Thyroid gland (tissue), 4 donors: ENCODE measurements around the gene PRPF8. TPM values are rescaled to one million over a fixed set of nuclear protein-coding genes. Genes with fewer than 3 reads are reported as not detected.

Experiments used
- DNase-seq, 2 donors: peaks; one replicate each; pipeline ENCODE4 v3.0.0-alpha.2; 2019
- H3K27ac ChIP-seq, 3 donors: fragments of 200-600 bp; sonication (generic); 1 replicate in 2 of 3; 2 replicates in 1 of 3; pipeline ENCODE4 v1.5.1; 2016 to 2019; ENCODE audit warnings: mild to moderate bottlenecking in 1 of 3, moderate library complexity in 1 of 3
- H3K27me3 ChIP-seq: fragments of 200-600 bp; sonication (generic); one replicate; pipeline ENCODE4 v1.5.1; 2019
- H3K36me3 ChIP-seq, 2 donors: fragments of 200-600 bp; sonication (generic); one replicate each; pipeline ENCODE4 v1.5.1; 2016 to 2019
- H3K4me1 ChIP-seq, 2 donors: fragments of 200-600 bp; sonication (generic); one replicate each; pipeline ENCODE4 v1.5.1; 2017 to 2019
- H3K4me3 ChIP-seq, 3 donors: fragments of 200-600 bp; sonication (generic); replicated peaks in 1 of 3; 1 replicate in 2 of 3; 2 replicates in 1 of 3; pipeline ENCODE4 v1.5.1; 2016; ENCODE audit warnings: mild to moderate bottlenecking in 1 of 3
- H3K9me3 ChIP-seq: fragments of 200-600 bp; sonication (generic); one replicate; pipeline ENCODE4 v1.5.1; 2017
- CTCF ChIP-seq, 6 experiments: fragments of 200-600 bp in 3 of 6; fragments of 450-650 bp in 3 of 6; sonication (generic) in 3 of 6; IDR thresholded peaks; one replicate each; pipeline ENCODE4 v1.5.1; 2016 to 2019; ENCODE audit warnings: antibody characterized with exemption in 6 of 6, mild to moderate bottlenecking in 2 of 6, inconsistent platforms in 1 of 6, moderate library complexity in 1 of 6
- POLR2A ChIP-seq, 2 donors: fragments of 450-650 bp; IDR thresholded peaks; one replicate each; pipeline ENCODE4 v1.6.1; 2017; ENCODE audit warnings: antibody characterized with exemption in 2 of 2, mild to moderate bottlenecking in 2 of 2, moderate library complexity in 1 of 2
- WGBS, 2 donors: methylation state at CpG; one replicate each; pipeline ENCODE4 v1.1.5; 2017; 5-methylcytosine and 5-hydroxymethylcytosine counted together
- intact Hi-C: fragments of 100-400 bp; cut with DNase I; formaldehyde crosslinking; loops from one replicate; pipeline ENCODE4 v1.15.1; 2023
- total RNA-seq, 4 donors: library from RNA; depleted of rRNA; stranded (reverse); fragments of >200 nt; gene quantifications; one replicate each; pipeline ENCODE4 v1.2.3, GENCODE V29; 2016

PRPF8 gene
- total RNA-seq, 4 donors from 2014 or later, result 181 to 256 (median 242) TPM

GRCh38 chr17:1643293-1643998 is 41.2 kb downstream of the PRPF8 start:
- H3K9me3 ChIP-seq, result no peaks in the 10 kb centered on the region
- 0% methylated on average over 3 to 14 of the region's 90 CpGs for WGBS, 2 donors
- peak overlapping the region in 2 of 3 donors; percentile 23 to 47 for H3K4me3 ChIP-seq
- H3K4me1 ChIP-seq, result peaks cover 49 to 73% of the 10 kb centered on the region in 2 donors
- H3K36me3 ChIP-seq, result no peaks in the 10 kb centered on the region
- H3K27me3 ChIP-seq, result no peaks in the 10 kb centered on the region
- TF ChIP-seq POLR2A (IDR thresholded peaks at IDR 0.05) (peak in 1 of 2 donors; percentile 70), CTCF (IDR thresholded peaks at IDR 0.05) (peak in 3 of 6 experiments; percentile 44 to 50 (median 46))
- peak; percentile 90 to 91 for DNase-seq
- H3K27ac ChIP-seq, result peak overlapping the region; percentile 71 to 88 (median 81)
- intact Hi-C loops, result no loop called here

- TF ChIP-seq POLR2A (IDR thresholded peaks at IDR 0.05) (no peak), CTCF (IDR thresholded peaks at IDR 0.05) (no peak)
- WGBS, 2 donors, result 86 to 88% methylated on average over 8 to 12 of the region's 12 CpGs
- H3K4me3 ChIP-seq, result no peak overlapping the region
- H3K27me3 ChIP-seq, result no peaks in the 10 kb centered on the region
- peak overlapping the region; percentile 65 to 85 (median 68) for H3K27ac ChIP-seq
- no peak for DNase-seq
- H3K9me3 ChIP-seq, result no peaks in the 10 kb centered on the region
- H3K36me3 ChIP-seq, result peaks cover 0 to 3% of the 10 kb centered on the region in 2 donors
- H3K4me1 ChIP-seq, result peaks cover 31 to 51% of the 10 kb centered on the region in 2 donors
- intact Hi-C loops, result no loop called here
Measured at GRCh38 chr17:1641065-1641403, 43.6 kb downstream of the PRPF8 start.

DNA sequence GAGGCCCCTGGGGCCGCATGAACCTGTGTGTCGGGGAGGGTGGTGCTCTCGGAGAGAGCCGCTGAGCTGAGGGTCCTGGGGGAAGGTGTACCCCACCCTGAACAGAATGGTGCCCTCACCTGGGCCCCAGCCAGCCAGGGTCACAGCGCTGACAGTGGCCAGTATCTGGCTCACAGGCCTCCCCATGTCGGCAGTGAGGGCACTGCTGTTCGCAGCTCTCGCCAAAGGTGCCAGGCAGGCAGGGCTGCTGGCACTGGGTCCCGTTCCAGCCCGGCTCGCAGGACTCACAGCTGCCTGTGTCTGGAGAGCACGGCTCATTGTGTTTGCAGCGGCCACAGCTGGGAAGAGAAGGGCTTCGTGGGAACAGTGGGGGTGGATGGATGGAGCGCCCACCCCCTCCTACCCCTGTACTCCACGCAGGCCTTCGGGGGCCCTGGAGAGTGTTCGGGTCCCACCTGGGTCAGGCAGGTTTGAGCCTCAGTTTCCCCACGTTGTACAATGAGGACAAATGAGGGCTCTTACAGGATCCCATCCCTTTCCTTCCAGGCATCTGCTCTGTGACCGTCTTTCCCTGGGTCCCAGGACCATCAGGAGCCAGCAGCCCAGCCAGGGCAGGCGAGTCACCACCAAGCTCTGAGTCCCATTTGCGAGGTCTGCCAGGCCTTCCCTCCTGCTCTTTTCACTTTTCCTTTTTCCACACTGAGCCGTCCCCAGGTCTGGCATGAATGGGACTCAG is 44.2 kb downstream of the PRPF8 start:
- intact Hi-C loops, result no loop called here
- peak; percentile 86 to 89 for DNase-seq

GRCh38 chr17:1639549-1640180 is 45.0 kb downstream of the PRPF8 start:
- no peaks in the 10 kb centered on the region for H3K9me3 ChIP-seq
- H3K27me3 ChIP-seq, result no peaks in the 10 kb centered on the region
- TF ChIP-seq CTCF (IDR thresholded peaks at IDR 0.05), result no peak
- peak in 1 of 2 donors; percentile 55 for TF ChIP-seq POLR2A (IDR thresholded peaks at IDR 0.05)
- DNase-seq, result peak; percentile 97 to 98
- H3K36me3 ChIP-seq, result peaks cover 8 to 12% of the 10 kb centered on the region in 2 donors
- H3K4me3 ChIP-seq, result no peak overlapping the region
- intact Hi-C loops, result no loop called here
- 24 to 32% methylated on average over 9 of the region's 11 CpGs for WGBS, 2 donors
- peaks cover 30 to 39% of the 10 kb centered on the region in 2 donors for H3K4me1 ChIP-seq
- H3K27ac ChIP-seq, result peak overlapping the region; percentile 65 to 85 (median 68)

More for the DNA sequence above, 44.2 kb downstream of the PRPF8 start:
- no peaks in the 10 kb centered on the region for H3K9me3 ChIP-seq
- peaks cover 31 to 46% of the 10 kb centered on the region in 2 donors for H3K4me1 ChIP-seq
- peaks cover 0 to 5% of the 10 kb centered on the region in 2 donors for H3K36me3 ChIP-seq
- TF ChIP-seq POLR2A (IDR thresholded peaks at IDR 0.05) (no peak), CTCF (IDR thresholded peaks at IDR 0.05) (no peak)
- H3K27me3 ChIP-seq, result no peaks in the 10 kb centered on the region
- no peak overlapping the region for H3K4me3 ChIP-seq
- 45 to 48% methylated on average over 13 to 14 of the region's 23 CpGs for WGBS, 2 donors
- H3K27ac ChIP-seq, result peak overlapping the region; percentile 65 to 85 (median 68)
